ENCODE measurements around the gene EIF4E1B. TPM values are rescaled to one million over a fixed set of nuclear protein-coding genes. Genes with fewer than 3 reads are reported as not detected.

Gene EIF4E1B
- total RNA-seq, 4 donors from 2014 or later = not detected

DNA sequence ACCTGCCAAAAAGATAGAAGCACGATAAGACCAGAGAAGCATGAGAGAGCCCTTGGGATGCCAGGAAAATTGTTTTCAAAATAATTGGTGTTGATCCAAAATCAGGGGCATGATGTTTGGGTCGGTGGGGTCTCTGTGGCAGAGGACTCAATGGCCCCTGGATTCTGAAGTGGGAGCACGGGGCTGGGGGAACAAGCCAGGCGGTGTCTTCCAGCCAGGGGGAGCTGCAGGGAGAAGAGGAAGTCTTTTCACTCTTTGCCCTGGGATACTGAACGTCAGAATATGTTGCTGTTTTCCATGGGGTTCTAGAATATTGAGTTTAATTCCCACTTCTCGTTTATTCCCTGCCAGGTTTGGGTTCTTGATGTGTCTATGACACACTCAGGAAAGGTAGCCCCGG is 37.2 kb downstream of the EIF4E1B start:
- TF ChIP-seq, protein P1, sequence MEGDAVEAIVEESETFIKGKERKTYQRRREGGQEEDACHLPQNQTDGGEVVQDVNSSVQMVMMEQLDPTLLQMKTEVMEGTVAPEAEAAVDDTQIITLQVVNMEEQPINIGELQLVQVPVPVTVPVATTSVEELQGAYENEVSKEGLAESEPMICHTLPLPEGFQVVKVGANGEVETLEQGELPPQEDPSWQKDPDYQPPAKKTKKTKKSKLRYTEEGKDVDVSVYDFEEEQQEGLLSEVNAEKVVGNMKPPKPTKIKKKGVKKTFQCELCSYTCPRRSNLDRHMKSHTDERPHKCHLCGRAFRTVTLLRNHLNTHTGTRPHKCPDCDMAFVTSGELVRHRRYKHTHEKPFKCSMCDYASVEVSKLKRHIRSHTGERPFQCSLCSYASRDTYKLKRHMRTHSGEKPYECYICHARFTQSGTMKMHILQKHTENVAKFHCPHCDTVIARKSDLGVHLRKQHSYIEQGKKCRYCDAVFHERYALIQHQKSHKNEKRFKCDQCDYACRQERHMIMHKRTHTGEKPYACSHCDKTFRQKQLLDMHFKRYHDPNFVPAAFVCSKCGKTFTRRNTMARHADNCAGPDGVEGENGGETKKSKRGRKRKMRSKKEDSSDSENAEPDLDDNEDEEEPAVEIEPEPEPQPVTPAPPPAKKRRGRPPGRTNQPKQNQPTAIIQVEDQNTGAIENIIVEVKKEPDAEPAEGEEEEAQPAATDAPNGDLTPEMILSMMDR (IDR thresholded peaks at IDR 0.05) = no peak
- TF ChIP-seq POLR2AphosphoS5 (IDR thresholded peaks at IDR 0.05) (no peak), POLR2A (IDR thresholded peaks at IDR 0.05) (no peak), EP300 (IDR thresholded peaks at IDR 0.05) (no peak)
- 56 to 79% methylated on average over 5 to 7 of the region's 7 CpGs for WGBS, 2 donors (ENCODE audit: low coverage in 1 of 2)
- no peaks in the 10 kb centered on the region for H3K36me3 ChIP-seq
- H3K4me3 ChIP-seq = no peak overlapping the region
- no peaks in the 10 kb centered on the region for H3K9me3 ChIP-seq
- no peak for ATAC-seq
- H3K4me1 ChIP-seq = no peaks in the 10 kb centered on the region
- H3K27ac ChIP-seq = no peak overlapping the region
- H3K27me3 ChIP-seq = peaks cover 82% of the 10 kb centered on the region

DNA sequence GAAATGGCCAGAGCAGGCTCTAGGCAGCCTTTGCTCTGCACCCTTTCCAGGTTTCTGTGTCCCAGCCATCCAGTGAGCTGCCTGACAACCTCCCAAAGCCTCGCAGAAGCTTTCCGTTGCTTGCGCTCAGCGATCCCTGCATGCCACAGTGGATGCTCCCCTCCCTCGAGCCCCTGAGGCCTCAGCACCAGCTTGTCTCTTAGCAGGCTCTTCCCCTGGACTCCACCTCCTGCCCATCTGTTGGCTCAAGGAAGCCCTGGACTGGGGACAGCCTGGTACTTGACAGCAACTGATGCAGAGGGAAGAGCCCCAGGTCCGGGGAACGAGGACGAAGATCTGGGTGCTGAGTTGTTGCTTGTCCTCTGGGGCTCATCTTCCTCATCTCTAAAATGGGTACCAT is 40.0 kb downstream of the EIF4E1B start:
- TF ChIP-seq POLR2A (IDR thresholded peaks at IDR 0.05) (no peak), POLR2AphosphoS5 (IDR thresholded peaks at IDR 0.05) (no peak), EP300 (IDR thresholded peaks at IDR 0.05) (no peak)
- TF ChIP-seq, protein P1 (IDR thresholded peaks at IDR 0.05) = no peak
- peaks cover 69% of the 10 kb centered on the region for H3K27me3 ChIP-seq
- no peaks in the 10 kb centered on the region for H3K36me3 ChIP-seq
- no peak overlapping the region for H3K27ac ChIP-seq
- no peak for ATAC-seq
- H3K4me3 ChIP-seq = no peak overlapping the region
- WGBS, 2 donors (ENCODE audit: low coverage in 1 of 2) = 58 to 70% methylated on average over 2 to 6 of the region's 8 CpGs
- H3K4me1 ChIP-seq = no peaks in the 10 kb centered on the region
- no peaks in the 10 kb centered on the region for H3K9me3 ChIP-seq

DNA sequence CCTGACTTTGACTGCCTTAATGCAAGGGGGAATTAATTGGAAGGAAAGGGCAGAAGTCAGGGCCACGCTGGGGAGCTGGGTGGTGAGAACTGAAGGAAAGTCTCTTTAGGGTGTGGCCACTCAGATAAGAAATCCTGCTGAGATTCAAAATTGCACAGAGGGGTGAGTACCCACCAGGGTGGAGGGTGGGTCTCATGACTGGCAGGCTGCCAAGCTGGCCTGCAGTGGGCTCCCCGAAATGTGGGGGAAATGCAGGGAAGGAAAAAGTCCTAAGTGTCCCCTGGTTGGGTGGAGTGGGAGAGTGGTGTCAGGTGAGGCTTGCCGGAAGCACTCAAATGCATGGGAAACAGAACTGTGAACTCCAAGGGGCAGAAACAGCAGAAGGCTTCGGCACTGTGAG is 40.9 kb downstream of the EIF4E1B start:
- no peak overlapping the region for H3K4me3 ChIP-seq
- no peak for ATAC-seq
- H3K27me3 ChIP-seq = peaks cover 61% of the 10 kb centered on the region
- no peaks in the 10 kb centered on the region for H3K4me1 ChIP-seq
- no peak overlapping the region for H3K27ac ChIP-seq
- no peak for TF ChIP-seq POLR2AphosphoS5 (IDR thresholded peaks at IDR 0.05)
- no peak for TF ChIP-seq POLR2A (IDR thresholded peaks at IDR 0.05)
- TF ChIP-seq, protein P1 (IDR thresholded peaks at IDR 0.05) = no peak
- no peak for TF ChIP-seq EP300 (IDR thresholded peaks at IDR 0.05)
- H3K9me3 ChIP-seq = no peaks in the 10 kb centered on the region
- 38% methylated on average over 2 of the region's 4 CpGs; no CpG with 5 or more reads in 1 of the 2 donors for WGBS, 2 donors (ENCODE audit: low coverage in 1 of 2)
- no peaks in the 10 kb centered on the region for H3K36me3 ChIP-seq

DNA sequence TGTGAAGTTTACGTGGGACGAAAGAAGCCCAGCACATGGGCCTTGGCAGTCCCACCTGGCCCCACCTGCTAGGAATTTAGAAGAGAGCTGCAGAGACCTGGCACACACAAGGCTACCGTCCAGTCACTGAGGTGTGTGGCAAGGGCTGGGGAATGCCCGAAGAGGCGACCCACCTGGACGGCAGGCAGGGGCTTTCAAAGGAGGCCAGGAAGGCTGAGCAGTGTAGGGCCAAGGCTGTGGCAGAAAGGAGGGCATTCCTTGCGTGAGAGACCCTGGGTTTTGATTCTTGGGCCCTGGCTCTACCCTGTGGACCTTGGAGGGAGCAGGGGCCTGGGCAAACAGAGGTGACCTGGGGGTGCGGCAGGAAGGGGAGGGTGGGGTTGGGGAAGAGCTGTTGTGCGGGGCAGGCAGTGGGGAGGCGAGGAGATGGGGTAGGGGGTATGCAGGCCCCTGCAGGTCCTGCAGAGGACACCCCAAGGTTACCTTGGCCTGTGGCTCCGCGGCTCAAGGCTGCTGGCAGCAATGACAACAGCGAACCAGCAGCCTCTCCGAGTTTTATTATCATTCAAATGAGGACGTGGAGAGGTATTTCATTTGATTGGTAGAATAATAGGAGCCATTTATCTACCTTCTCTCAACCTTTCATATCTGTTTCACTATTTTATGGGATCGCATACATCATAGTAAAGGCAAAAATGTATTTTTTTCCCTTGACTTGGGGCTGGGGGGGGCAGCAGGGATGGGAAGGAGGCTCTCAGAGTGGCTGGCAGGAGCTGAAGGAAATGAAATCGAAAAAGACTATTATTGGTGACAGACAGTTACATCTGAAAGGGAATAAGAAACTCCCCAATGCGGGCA is 41.6 kb downstream of the EIF4E1B start:
- 37 to 67% methylated on average over 5 to 6 of the region's 18 CpGs for WGBS, 2 donors (ENCODE audit: low coverage in 1 of 2)
- Histone ChIP-seq H3K36me3 (no peaks in the 10 kb centered on the region), H3K27me3 (peaks cover 66% of the 10 kb centered on the region), H3K4me1 (no peaks in the 10 kb centered on the region), H3K4me3 (no peak overlapping the region), H3K9me3 (no peaks in the 10 kb centered on the region), H3K27ac (no peak overlapping the region)
- TF ChIP-seq POLR2AphosphoS5 (IDR thresholded peaks at IDR 0.05) (no peak), EP300 (IDR thresholded peaks at IDR 0.05) (no peak), POLR2A (IDR thresholded peaks at IDR 0.05) (no peak)
- TF ChIP-seq, protein P1 (IDR thresholded peaks at IDR 0.05) = no peak
- ATAC-seq = no peak
